Cardiac muscle cell (in vitro differentiated cells and primary cell): ENCODE measurements around the gene NFATC2. TPM values are rescaled to one million over a fixed set of nuclear protein-coding genes. Genes with fewer than 3 reads are reported as not detected.

Source experiments
- DNase-seq, 2 donors: peaks; one replicate each; pipeline versions ENCODE4 v3.0.0 to v3.0.0-alpha.2; 2010 to 2017; ENCODE audit warnings: low read depth in 1 of 2, low spot score in 1 of 2
- H3K27ac ChIP-seq: fragments of 200-600 bp; sonication (generic); 2 replicates; pipeline ENCODE4 v1.5.1; 2016
- H3K27me3 ChIP-seq: fragments of 200-600 bp; sonication (generic); 2 replicates; pipeline ENCODE4 v1.6.0; 2016; ENCODE audit warnings: control low read depth
- H3K36me3 ChIP-seq: fragments of 200-600 bp; sonication (generic); 2 replicates; pipeline ENCODE4 v1.5.1; 2016; ENCODE audit warnings: control low read depth
- H3K4me1 ChIP-seq: fragments of 200-600 bp; sonication (generic); 2 replicates; pipeline ENCODE4 v1.8.1; 2017; ENCODE audit warnings: low read depth, mild to moderate bottlenecking, mixed run types
- H3K4me3 ChIP-seq: fragments of 200-600 bp; sonication (generic); 2 replicates; pipeline ENCODE4 v1.5.1; 2016; ENCODE audit warnings: mild to moderate bottlenecking
- H3K9me3 ChIP-seq: fragments of 200-600 bp; sonication (generic); 2 replicates; pipeline ENCODE4 v1.5.1; 2017; ENCODE audit warnings: low read depth, mild to moderate bottlenecking, control low read depth
- CTCF ChIP-seq: IDR thresholded peaks from 2 replicates; pipeline ENCODE4 v1.5.1; 2012; ENCODE audit warnings: low read depth, mild to moderate bottlenecking, low read length
- polyA plus RNA-seq: library from polyadenylated mRNA; unstranded; fragments of >200 nt; fragmentation: Nextera tagmentation; extraction: Ambion mirVana; gene quantifications from 2 replicates; pipeline ENCODE4 v1.2.1, GENCODE V29; 2016
- total RNA-seq: library from RNA; depleted of rRNA; stranded (reverse); fragments of >200 nt; gene quantifications from 2 replicates; pipeline ENCODE4 v1.2.3, GENCODE V29; 2016

The NFATC2 gene
- 9.2 and 17.0 TPM in 2 replicates for total RNA-seq
- 5.8 and 11.3 TPM in 2 replicates for polyA plus RNA-seq

- no peaks in the 10 kb centered on the region for H3K27me3 ChIP-seq
- peak within 1 kb of the TSS; percentile 86 for H3K4me3 ChIP-seq
- H3K4me1 ChIP-seq: peaks cover 36% of the 10 kb centered on the region
- peak in 1 of 2 donors; percentile 80 for DNase-seq
- no peaks in the 10 kb centered on the region for H3K9me3 ChIP-seq
- H3K27ac ChIP-seq: peak within 1 kb of the TSS; percentile 87
- H3K36me3 ChIP-seq: no peaks in the 10 kb centered on the region
- no peak for TF ChIP-seq CTCF
These were observed at the start of gene NFATC2 for GRCh38 chr20:51542571-51543421. TSS of gene NFATC2 (minus strand) at chr20:51542719. CDS start at chr20:51542499, 220 bp downstream.

GRCh38 chr20:51591871-51592270 is 49.4 kb upstream of the NFATC2 start:
- Histone ChIP-seq H3K27ac (no peak overlapping the region), H3K4me3 (no peak overlapping the region), H3K9me3 (no peaks in the 10 kb centered on the region), H3K4me1 (peaks cover 7% of the 10 kb centered on the region), H3K36me3 (no peaks in the 10 kb centered on the region), H3K27me3 (no peaks in the 10 kb centered on the region)
- no peak for TF ChIP-seq CTCF
- DNase-seq: no peak

DNA sequence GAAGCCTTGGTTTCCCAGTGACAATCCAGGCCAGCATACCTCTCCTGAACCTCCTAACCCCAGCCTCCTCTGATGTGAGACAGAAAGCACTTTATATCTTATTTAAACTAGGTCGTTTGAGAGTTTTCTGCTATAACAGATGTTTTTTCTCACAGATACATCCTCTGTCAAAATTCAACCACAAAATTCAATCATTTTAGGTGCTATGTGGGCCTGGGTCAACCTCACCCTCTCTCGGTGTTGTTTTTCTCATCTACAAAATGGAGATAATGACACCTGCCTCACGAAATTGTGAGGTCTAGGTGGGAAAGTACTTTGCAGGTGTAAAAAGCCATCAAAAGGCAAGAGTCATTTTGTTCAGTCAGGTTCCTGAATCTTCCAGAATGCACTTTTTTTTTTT is 46.2 kb upstream of the NFATC2 start:
- Histone ChIP-seq H3K27me3 (no peaks in the 10 kb centered on the region), H3K4me1 (peaks cover 7% of the 10 kb centered on the region), H3K36me3 (no peaks in the 10 kb centered on the region), H3K9me3 (no peaks in the 10 kb centered on the region), H3K4me3 (no peak overlapping the region), H3K27ac (no peak overlapping the region)
- no peak for DNase-seq
- no peak for TF ChIP-seq CTCF

DNA sequence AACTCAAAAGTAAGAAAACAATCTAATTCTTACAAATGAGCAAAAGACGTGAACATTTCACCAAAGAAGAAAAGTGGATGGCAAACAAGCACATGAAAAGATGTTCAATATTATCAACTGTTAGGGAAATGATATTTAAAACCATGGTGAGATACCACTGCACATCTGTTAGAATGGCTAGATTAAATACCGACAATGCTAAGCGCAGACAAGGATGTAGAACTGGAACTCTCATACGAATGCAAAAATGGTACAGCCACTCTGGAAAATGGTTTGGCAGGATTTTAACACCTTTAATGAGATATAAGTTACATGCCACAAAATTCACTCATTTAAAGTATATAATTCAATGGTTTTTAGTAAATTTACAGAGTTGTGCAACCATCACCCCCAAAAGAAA is 44.6 kb upstream of the NFATC2 start:
- H3K4me1 ChIP-seq: peaks cover 7% of the 10 kb centered on the region
- no peaks in the 10 kb centered on the region for H3K27me3 ChIP-seq
- no peak for DNase-seq
- no peak overlapping the region for H3K4me3 ChIP-seq
- H3K36me3 ChIP-seq: no peaks in the 10 kb centered on the region
- TF ChIP-seq CTCF: no peak
- no peak overlapping the region for H3K27ac ChIP-seq
- no peaks in the 10 kb centered on the region for H3K9me3 ChIP-seq

- Histone ChIP-seq H3K36me3 (no peaks in the 10 kb centered on the region), H3K4me3 (no peak overlapping the region), H3K9me3 (no peaks in the 10 kb centered on the region), H3K27ac (peak overlapping the region; percentile 24), H3K27me3 (no peaks in the 10 kb centered on the region), H3K4me1 (peaks cover 7% of the 10 kb centered on the region)
- TF ChIP-seq CTCF: no peak
- peak in 1 of 2 donors; percentile 77 for DNase-seq
These were observed 43.5 kb upstream of the NFATC2 start for GRCh38 chr20:51586005-51586440.
